Measurements from ENCODE around the gene CYSRT1. TPM values are rescaled to one million over a fixed set of nuclear protein-coding genes. Genes with fewer than 3 reads are reported as not detected.

CYSRT1 gene
- total RNA-seq, 1 donor from 2014 or later = 1.9 TPM

DNA sequence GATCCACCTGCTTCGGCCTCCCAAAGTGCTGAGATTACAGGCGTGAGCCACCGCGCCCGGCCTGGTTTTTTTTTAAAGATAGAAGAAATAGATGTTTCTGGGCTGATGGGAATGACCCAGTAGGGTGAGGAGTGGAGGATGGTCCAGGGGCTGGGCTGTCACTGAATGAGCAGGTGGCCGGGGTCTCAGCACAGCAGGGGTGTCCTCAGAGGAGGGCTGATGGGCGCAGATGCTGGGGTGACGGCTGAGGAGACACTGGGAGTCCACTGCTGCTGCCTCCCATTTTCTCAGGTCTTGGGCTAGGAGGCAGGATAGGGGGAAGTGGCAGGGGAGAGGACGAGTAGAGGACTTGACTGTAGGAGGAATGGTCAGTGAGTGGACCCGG is 50.2 kb downstream of the CYSRT1 start:
- peaks cover 2% of the 10 kb centered on the region for H3K36me3 Mint-ChIP-seq
- H3K27me3 Mint-ChIP-seq (ENCODE audit: low read depth) = no peaks in the 10 kb centered on the region
- H3K4me3 Mint-ChIP-seq = no peak overlapping the region
- no peaks in the 10 kb centered on the region for H3K9me3 Mint-ChIP-seq
- peaks cover 24% of the 10 kb centered on the region for H3K4me1 Mint-ChIP-seq
- DNase-seq (ENCODE audit: low spot score in 2 of 2, unreplicated experiment in 2 of 2) = no peak
- TF ChIP-seq, protein P1, sequence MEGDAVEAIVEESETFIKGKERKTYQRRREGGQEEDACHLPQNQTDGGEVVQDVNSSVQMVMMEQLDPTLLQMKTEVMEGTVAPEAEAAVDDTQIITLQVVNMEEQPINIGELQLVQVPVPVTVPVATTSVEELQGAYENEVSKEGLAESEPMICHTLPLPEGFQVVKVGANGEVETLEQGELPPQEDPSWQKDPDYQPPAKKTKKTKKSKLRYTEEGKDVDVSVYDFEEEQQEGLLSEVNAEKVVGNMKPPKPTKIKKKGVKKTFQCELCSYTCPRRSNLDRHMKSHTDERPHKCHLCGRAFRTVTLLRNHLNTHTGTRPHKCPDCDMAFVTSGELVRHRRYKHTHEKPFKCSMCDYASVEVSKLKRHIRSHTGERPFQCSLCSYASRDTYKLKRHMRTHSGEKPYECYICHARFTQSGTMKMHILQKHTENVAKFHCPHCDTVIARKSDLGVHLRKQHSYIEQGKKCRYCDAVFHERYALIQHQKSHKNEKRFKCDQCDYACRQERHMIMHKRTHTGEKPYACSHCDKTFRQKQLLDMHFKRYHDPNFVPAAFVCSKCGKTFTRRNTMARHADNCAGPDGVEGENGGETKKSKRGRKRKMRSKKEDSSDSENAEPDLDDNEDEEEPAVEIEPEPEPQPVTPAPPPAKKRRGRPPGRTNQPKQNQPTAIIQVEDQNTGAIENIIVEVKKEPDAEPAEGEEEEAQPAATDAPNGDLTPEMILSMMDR (IDR thresholded peaks at IDR 0.05; ENCODE audit: unreplicated experiment) = no peak
- peak overlapping the region; percentile 39 for H3K27ac Mint-ChIP-seq

Other genes starting within 250 kb of the CYSRT1 start
- gene PTGDS, start 247.7 kb upstream of the CYSRT1 start, total RNA-seq = 52.6 to 58.0 TPM (median 53.5 TPM) in 3 replicates
- gene LCNL1, start 242.2 kb upstream of the CYSRT1 start, total RNA-seq = 4.7 to 5.7 TPM (median 5.5 TPM) in 3 replicates
- 51.1 to 58.3 TPM (median 53.1 TPM) in 3 replicates for gene PAXX, start 232.8 kb upstream of the CYSRT1 start, total RNA-seq
- gene CLIC3, start 228.6 kb upstream of the CYSRT1 start, total RNA-seq = 1.5 to 2.9 TPM (median 1.7 TPM) in 3 replicates
- gene ABCA2, start 196.9 kb upstream of the CYSRT1 start, total RNA-seq = 57.7 to 59.3 TPM (median 58.7 TPM) in 3 replicates
- gene FUT7, start 193.1 kb upstream of the CYSRT1 start, total RNA-seq = 0.09 to 0.13 TPM in 2 of 3 replicates, not detected in the other
- 75.8 to 84.0 TPM (median 77.9 TPM) in 3 replicates for gene NPDC1, start 179.0 kb upstream of the CYSRT1 start, total RNA-seq
- gene ENTPD2, start 171.1 kb upstream of the CYSRT1 start, total RNA-seq = 4.8 to 6.3 TPM (median 5.2 TPM) in 3 replicates
- gene SAPCD2, start 154.6 kb upstream of the CYSRT1 start, total RNA-seq = 5.7 to 6.2 TPM (median 5.9 TPM) in 3 replicates
- gene UAP1L1, start 147.7 kb upstream of the CYSRT1 start, total RNA-seq = 4.6 to 5.7 TPM (median 5.5 TPM) in 3 replicates
- 61.1 to 65.1 TPM (median 61.2 TPM) in 3 replicates for gene MAN1B1, start 138.2 kb upstream of the CYSRT1 start, total RNA-seq
- 149 to 159 TPM (median 157 TPM) in 3 replicates for gene DPP7, start 110.4 kb upstream of the CYSRT1 start, total RNA-seq
- 0.58 to 0.99 TPM (median 0.64 TPM) in 3 replicates for gene GRIN1, start 86.0 kb upstream of the CYSRT1 start, total RNA-seq
- not detected in 3 replicates for gene LRRC26, start 55.1 kb upstream of the CYSRT1 start, total RNA-seq
- not detected in 3 replicates for gene TMEM210, start 53.1 kb upstream of the CYSRT1 start, total RNA-seq
- 86.1 to 89.3 TPM (median 87.1 TPM) in 3 replicates for gene ANAPC2, start 36.6 kb upstream of the CYSRT1 start, total RNA-seq
- gene SSNA1, start 36.5 kb upstream of the CYSRT1 start, total RNA-seq = 40.9 to 43.8 TPM (median 42.8 TPM) in 3 replicates
- 16.7 to 18.5 TPM (median 17.6 TPM) in 3 replicates for gene TPRN, start 24.4 kb upstream of the CYSRT1 start, total RNA-seq
- 32.7 to 35.5 TPM (median 33.0 TPM) in 3 replicates for gene TMEM203, start 19.5 kb upstream of the CYSRT1 start, total RNA-seq
- 22.4 to 24.3 TPM (median 23.5 TPM) in 3 replicates for gene NDOR1, start 19.5 kb upstream of the CYSRT1 start, total RNA-seq
- 13.6 to 16.0 TPM (median 13.9 TPM) in 3 replicates for gene RNF208, start 2.9 kb upstream of the CYSRT1 start, total RNA-seq
- gene RNF224, start 2.3 kb downstream of the CYSRT1 start, total RNA-seq = 0.16 to 0.41 TPM (median 0.29 TPM) in 3 replicates
- gene SLC34A3, start 5.7 kb downstream of the CYSRT1 start, total RNA-seq = 0.23 to 0.27 TPM in 2 of 3 replicates, not detected in the other
- gene TUBB4B, start 16.1 kb downstream of the CYSRT1 start, total RNA-seq = 146 to 152 TPM (median 148 TPM) in 3 replicates
- 0.18 to 0.29 TPM in 2 of 3 replicates, not detected in the other for gene STPG3, start 26.1 kb downstream of the CYSRT1 start, total RNA-seq
- gene NELFB, start 30.2 kb downstream of the CYSRT1 start, total RNA-seq = 51.6 to 54.8 TPM (median 53.3 TPM) in 3 replicates
- 5.7 to 6.5 TPM (median 6.5 TPM) in 3 replicates for gene TOR4A, start 52.6 kb downstream of the CYSRT1 start, total RNA-seq
- 7.4 to 9.6 TPM (median 9.2 TPM) in 3 replicates for gene NRARP, start 77.1 kb downstream of the CYSRT1 start, total RNA-seq
- gene EXD3, start 198.0 kb downstream of the CYSRT1 start, total RNA-seq = 37.2 to 38.2 TPM (median 37.3 TPM) in 3 replicates
- gene NOXA1, start 198.2 kb downstream of the CYSRT1 start, total RNA-seq = 19.9 to 22.1 TPM (median 21.4 TPM) in 3 replicates
- gene ENTPD8, start 216.2 kb downstream of the CYSRT1 start, total RNA-seq = 1.4 to 1.7 TPM (median 1.6 TPM) in 3 replicates
- gene NSMF, start 234.2 kb downstream of the CYSRT1 start, total RNA-seq = 85.3 to 85.6 TPM (median 85.3 TPM) in 3 replicates